Neutrophil (primary cell): ENCODE data around the gene NRXN3.

Experiments used
- H3K27ac ChIP-seq: fragments of 200-600 bp; sonication (generic); 2 replicates; pipeline ENCODE4 v1.5.1; 2016; ENCODE audit warnings: mild to moderate bottlenecking, moderate library complexity
- H3K27me3 ChIP-seq: fragments of 200-600 bp; sonication (generic); 2 replicates; pipeline ENCODE4 v1.6.0; 2016; ENCODE audit warnings: mild to moderate bottlenecking
- H3K36me3 ChIP-seq: fragments of 200-600 bp; sonication (generic); 2 replicates; pipeline ENCODE4 v1.5.1; 2017
- H3K4me1 ChIP-seq, 2 experiments: fragments of 200-600 bp in 1 of 2; sonication (generic) in 1 of 2; 1 replicate in 1 of 2; 2 replicates in 1 of 2; pipeline versions ENCODE4 v1.5.1 to v1.6.1; 2013 to 2016; ENCODE audit warnings: low read depth in 1 of 2, low read length in 1 of 2, mild to moderate bottlenecking in 1 of 2, moderate library complexity in 1 of 2; ENCODE audit not compliant: control insufficient read depth in 1 of 2, insufficient read depth in 1 of 2
- H3K4me3 ChIP-seq, 2 experiments: fragments of 200-600 bp in 1 of 2; sonication (generic) in 1 of 2; 1 replicate in 1 of 2; 2 replicates in 1 of 2; pipeline ENCODE4 v1.5.1; 2013 to 2016; ENCODE audit warnings: low read depth in 1 of 2, low read length in 1 of 2, mild to moderate bottlenecking in 1 of 2, moderate library complexity in 1 of 2
- H3K9me3 ChIP-seq: fragments of 200-600 bp; sonication (generic); 2 replicates; pipeline ENCODE4 v1.5.1; 2016
- CTCF ChIP-seq: fragments of 200-600 bp; sonication (generic); IDR thresholded peaks from 2 replicates; pipeline ENCODE4 v1.5.1; 2016; ENCODE audit warnings: antibody characterized with exemption

The NRXN3 gene

GRCh38 chr14:78451319-78451695 lies 281.1 kb downstream of the NRXN3 start:
- H3K27ac ChIP-seq: no peak overlapping the region
- H3K4me3 ChIP-seq: no peak overlapping the region
- no peak for TF ChIP-seq CTCF
- no peaks in the 10 kb centered on the region for H3K36me3 ChIP-seq
- H3K9me3 ChIP-seq: no peaks in the 10 kb centered on the region
- peaks cover 0 to 8% of the 10 kb centered on the region in 2 experiments for H3K4me1 ChIP-seq
- peaks cover 4% of the 10 kb centered on the region for H3K27me3 ChIP-seq

GRCh38 chr14:78455896-78456435 lies 285.8 kb downstream of the NRXN3 start:
- Histone ChIP-seq H3K9me3 (no peaks in the 10 kb centered on the region), H3K4me3 (no peak overlapping the region), H3K4me1 (peaks cover 0 to 3% of the 10 kb centered on the region in 2 experiments), H3K36me3 (no peaks in the 10 kb centered on the region), H3K27me3 (peaks cover 4% of the 10 kb centered on the region), H3K27ac (no peak overlapping the region)
- TF ChIP-seq CTCF: no peak

- H3K4me3 ChIP-seq: no peak overlapping the region
- no peak for TF ChIP-seq CTCF
- no peaks in the 10 kb centered on the region for H3K36me3 ChIP-seq
- H3K27ac ChIP-seq: no peak overlapping the region
- no peaks in the 10 kb centered on the region for H3K4me1 ChIP-seq
- H3K9me3 ChIP-seq: no peaks in the 10 kb centered on the region
- no peaks in the 10 kb centered on the region for H3K27me3 ChIP-seq
Observed at GRCh38 chr14:78469947-78470346, 299.8 kb downstream of the NRXN3 start.

- no peak overlapping the region for H3K27ac ChIP-seq
- H3K36me3 ChIP-seq: no peaks in the 10 kb centered on the region
- TF ChIP-seq CTCF: no peak
- H3K9me3 ChIP-seq: no peaks in the 10 kb centered on the region
- H3K4me1 ChIP-seq: no peaks in the 10 kb centered on the region
- H3K4me3 ChIP-seq: no peak overlapping the region
- no peaks in the 10 kb centered on the region for H3K27me3 ChIP-seq
Observed at GRCh38 chr14:78479127-78479780, 309.1 kb downstream of the NRXN3 start.

GRCh38 chr14:78484028-78484427 lies 313.9 kb downstream of the NRXN3 start:
- H3K9me3 ChIP-seq: no peaks in the 10 kb centered on the region
- no peaks in the 10 kb centered on the region for H3K27me3 ChIP-seq
- H3K27ac ChIP-seq: no peak overlapping the region
- H3K36me3 ChIP-seq: no peaks in the 10 kb centered on the region
- no peaks in the 10 kb centered on the region for H3K4me1 ChIP-seq
- TF ChIP-seq CTCF: no peak
- H3K4me3 ChIP-seq: no peak overlapping the region
